GM19372 (cell line): ENCODE measurements around the gene MYL3.

Experiments used
- ATAC-seq: cut with Tn5 transposase; IDR thresholded peaks from one replicate; pipeline ENCODE4 v1.9.1; 2021; ENCODE audit warnings: mild to moderate bottlenecking, low read depth, moderate library complexity; ENCODE audit not compliant: unreplicated experiment

The MYL3 gene

DNA sequence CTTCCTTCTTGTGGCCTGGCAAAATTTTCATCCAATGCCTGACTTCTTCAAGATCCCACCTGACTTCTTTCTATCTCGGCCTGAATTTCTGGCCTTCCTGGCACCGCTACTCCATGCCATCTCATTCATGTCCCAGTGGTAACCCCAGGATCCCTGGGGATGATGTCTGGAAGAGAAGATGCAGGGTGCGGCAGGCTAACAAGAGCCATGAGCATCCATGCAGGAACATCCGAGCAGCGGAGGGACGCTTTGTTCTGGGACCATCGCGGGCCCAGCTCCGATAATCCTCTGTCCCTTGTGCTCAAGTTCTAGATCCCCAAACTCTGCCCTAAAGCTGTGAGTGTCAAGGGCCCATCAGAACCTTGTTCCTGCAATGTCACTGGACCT is 10.9 kb downstream of the MYL3 start:
- no peak for ATAC-seq

- ATAC-seq = no peak
These were observed 11.6 kb downstream of the MYL3 start for GRCh38 chr3:46851364-46852333.

GRCh38 chr3:46850468-46850779 is 12.8 kb downstream of the MYL3 start:
- ATAC-seq = no peak

DNA sequence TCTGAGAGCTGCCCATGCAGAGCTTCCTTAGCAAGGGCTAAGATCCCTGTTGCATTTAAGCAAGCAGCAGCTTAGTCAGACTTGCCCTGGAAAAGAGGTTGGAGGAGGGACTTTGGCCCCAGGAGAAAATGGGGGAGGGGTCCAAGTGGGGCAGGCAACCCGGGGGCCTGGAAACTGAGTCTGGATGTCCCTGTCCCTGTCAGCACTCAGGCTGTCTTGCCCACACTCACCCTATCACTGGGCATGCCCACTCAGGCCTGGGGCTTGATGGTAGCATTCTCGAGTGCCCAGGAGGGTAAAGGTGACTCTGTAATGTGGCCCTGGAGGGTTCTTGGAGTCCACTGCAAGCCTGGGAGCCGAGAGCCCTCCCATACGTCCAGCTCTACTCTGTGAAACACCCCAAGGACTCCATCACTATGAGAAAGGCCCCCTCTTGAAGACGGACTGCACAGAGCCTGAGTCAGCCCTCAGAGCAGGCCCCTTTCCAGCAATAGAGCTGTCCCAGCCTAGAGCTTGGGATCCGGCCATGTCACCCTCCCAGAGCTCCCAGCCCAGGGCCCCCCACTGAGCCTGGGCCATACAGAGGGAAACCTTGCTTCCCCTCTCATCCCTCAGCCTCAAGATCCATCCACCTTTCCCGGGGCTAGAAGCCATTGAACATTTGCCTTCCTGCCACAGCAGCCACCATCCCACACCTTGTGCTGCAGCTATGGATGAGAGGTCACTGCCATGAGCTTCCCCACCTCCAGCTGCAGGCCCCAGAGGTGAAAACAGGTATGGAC is 13.4 kb downstream of the MYL3 start:
- ATAC-seq = no peak

- ATAC-seq = no peak
These were observed 14.1 kb downstream of the MYL3 start for GRCh38 chr3:46849045-46849631.

DNA sequence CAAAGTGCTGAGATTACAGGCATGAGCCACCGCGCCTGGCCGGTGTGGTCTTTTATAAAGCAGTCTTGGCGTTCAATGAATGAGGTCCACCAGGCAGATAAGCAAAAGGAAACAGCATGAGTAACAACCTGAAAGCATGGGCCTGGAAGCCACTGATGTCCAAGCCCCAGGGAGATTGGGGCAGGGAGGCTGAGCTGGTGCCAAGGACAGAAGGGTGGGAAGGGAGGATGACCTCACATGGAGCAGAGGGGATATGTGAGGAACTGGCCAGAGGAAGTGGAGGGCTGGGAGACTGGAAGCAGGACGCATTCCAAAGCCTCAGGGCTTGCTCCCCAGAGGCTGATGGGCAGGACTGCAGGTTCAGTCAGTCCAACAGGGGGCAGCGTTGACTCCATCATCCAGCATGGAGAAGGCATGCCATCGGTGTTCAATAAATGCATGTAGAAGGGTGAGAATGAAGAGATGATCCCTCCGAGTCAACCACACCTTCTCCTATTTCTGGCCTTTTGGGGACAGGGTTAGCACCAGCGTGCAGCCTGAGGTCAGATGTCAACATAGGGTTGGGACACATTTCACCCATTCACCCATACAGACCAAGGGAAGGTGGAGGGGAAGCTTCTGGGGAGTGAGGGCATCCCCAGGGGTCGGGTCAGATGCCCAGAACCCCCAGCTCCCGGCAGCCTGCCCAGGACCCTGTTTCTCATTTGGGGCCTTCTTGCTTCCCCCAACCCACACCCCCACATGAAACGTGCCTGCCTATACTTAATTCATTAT is 14.8 kb downstream of the MYL3 start:
- ATAC-seq = no peak

GRCh38 chr3:46847744-46848143 is 15.5 kb downstream of the MYL3 start:
- no peak for ATAC-seq

DNA sequence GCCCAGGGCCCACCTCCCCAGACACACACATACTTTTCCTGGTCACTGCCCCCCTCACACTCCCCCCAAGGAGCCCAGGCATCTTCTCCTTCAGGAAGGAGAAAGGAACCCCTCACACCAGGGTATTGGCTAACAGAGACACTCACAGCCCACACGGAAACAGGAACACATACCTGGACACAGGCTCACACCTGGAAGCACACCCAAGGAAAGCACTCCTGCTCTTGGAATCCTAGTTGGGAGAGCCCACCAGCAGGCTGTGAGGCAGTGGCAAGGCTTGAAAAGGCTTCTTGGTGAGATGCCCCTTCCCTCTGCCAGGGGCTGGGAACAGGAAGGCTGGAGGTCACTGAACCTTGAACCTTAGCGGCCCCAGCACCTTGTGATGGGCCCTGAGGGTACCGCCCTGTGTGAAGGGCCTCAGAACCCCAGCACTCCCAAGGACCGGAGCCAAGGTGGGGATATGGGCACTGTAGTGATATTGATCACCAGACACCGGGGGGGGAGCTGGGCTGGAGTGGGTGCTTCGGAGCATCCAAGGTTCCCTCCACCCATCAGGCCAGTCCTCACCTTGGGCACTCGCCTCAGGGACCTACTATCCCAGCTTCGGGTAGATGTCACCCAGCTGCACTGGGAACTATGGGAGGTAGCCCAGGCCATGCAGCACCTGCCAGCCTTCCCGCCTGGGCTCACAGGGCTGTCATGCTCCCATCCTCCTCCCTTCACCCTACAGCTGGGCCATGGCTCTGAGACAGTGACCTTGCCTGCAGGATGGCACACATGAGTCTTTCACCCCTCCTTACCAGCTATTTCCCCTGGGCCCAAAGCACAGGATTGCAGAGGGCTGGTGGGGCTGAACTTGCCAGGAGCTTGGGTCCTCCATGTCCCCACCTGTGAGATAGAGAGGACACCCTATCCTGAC is 16.4 kb downstream of the MYL3 start:
- ATAC-seq = no peak

DNA sequence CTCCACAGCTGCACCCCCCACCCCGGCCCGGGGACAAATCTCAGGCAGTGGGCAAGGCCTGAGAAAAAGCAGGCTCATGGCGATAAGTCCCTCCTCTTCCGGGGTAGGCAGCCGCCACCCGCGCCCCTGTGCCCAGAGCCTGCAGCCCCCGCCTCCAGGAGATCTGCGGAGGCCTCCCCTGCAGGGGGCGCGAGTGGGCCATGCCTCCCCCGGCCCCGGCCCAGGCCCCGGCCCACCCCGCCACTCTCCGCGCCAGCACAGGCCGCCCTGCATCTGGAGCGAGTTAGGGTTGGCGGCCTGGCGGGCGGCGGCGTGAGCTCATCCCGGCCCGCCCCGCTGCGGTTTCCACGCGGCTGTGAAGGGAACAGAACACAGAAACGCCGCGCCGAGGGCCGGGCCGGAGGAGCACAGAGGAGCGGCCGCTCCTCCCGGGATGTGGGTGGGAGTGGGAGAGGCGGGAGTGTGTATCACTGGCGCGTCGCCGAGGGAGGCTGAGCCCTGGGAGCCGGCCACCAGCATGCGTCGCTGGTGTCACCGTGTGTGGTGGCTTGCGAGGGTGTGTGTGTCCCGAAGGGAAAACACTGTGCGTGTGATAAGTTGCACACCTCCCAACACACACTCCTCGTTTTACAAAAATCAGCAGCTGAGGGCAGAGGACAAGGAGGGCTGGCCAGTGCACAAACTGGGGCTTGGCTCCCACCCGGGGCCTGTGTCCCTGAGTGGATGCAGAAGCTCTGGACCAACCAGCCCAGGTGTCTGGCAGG is 17.2 kb downstream of the MYL3 start:
- peak; percentile 69 for ATAC-seq

DNA sequence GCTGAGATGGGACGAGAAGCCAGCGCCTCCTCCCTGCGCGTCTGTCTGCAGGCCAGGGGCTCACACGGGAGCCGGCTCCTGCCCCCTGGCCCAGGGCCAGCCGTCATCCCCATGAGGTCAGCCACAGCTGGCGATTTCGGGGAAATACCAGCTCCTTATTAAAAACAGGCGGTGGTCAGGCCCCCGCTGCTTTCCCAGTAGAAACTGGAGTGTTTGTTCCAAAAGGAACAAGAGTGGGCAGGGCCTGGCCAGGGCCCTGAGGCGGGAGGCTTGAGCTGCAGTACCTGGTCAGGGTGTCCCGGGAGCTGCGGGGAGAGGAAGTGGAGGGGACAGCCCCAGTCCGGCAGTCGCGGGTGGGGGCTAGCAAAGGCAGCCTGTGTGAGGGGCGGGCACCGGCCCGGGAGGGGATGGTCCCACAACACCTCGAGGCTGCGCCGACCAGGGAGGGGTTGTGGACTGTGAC is 17.8 kb downstream of the MYL3 start:
- peak; percentile 38 for ATAC-seq

DNA sequence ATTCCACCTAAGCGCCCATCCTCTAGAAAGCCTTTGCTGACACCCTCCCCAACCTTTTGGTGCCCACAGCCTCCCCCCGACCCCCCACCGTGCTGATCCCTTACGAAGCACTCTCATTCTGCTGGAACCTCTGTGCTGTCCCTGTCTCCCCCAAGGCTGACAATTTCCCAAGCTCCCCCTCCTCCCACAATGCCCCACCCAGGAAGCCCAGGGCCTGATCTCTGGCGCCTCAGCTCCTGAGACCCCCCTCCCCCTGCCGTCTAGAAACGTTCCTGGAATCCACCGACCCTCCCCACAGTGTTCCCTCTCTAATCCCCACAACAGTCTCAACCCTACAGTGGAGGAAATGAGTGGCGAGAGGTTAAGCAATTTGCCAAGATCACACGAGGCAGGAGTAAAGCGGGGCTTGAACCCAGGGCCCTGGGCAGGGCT is 18.3 kb downstream of the MYL3 start:
- no peak for ATAC-seq

- ATAC-seq = no peak
These were observed 18.8 kb downstream of the MYL3 start for GRCh38 chr3:46844397-46844796.

- no peak for ATAC-seq
These were observed 19.7 kb downstream of the MYL3 start for GRCh38 chr3:46843508-46843907.

GRCh38 chr3:46840491-46840890 is 22.8 kb downstream of the MYL3 start:
- ATAC-seq = no peak

GRCh38 chr3:46838301-46838700 is 24.9 kb downstream of the MYL3 start:
- no peak for ATAC-seq

DNA sequence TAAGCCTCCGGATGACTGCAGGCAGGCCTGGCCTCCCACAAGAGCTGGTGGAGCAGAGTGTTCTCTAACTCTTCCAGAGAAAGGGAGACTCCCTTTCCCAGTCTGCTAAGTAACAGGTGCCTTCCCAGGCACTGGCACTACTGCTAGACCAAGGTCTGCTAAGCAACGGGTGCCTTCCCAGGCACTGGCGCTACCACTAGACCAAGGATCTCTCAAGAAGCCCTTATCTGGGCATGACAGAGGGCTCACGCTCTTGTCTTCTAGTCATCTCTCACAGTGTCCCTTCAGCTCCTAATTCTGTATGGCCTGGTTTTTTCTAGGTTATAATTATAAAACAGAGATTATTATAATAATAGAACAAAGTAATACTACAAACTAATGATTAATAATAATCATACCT is 27.8 kb downstream of the MYL3 start:
- ATAC-seq = no peak

- no peak for ATAC-seq
These were observed 28.2 kb downstream of the MYL3 start for GRCh38 chr3:46835054-46835453.

DNA sequence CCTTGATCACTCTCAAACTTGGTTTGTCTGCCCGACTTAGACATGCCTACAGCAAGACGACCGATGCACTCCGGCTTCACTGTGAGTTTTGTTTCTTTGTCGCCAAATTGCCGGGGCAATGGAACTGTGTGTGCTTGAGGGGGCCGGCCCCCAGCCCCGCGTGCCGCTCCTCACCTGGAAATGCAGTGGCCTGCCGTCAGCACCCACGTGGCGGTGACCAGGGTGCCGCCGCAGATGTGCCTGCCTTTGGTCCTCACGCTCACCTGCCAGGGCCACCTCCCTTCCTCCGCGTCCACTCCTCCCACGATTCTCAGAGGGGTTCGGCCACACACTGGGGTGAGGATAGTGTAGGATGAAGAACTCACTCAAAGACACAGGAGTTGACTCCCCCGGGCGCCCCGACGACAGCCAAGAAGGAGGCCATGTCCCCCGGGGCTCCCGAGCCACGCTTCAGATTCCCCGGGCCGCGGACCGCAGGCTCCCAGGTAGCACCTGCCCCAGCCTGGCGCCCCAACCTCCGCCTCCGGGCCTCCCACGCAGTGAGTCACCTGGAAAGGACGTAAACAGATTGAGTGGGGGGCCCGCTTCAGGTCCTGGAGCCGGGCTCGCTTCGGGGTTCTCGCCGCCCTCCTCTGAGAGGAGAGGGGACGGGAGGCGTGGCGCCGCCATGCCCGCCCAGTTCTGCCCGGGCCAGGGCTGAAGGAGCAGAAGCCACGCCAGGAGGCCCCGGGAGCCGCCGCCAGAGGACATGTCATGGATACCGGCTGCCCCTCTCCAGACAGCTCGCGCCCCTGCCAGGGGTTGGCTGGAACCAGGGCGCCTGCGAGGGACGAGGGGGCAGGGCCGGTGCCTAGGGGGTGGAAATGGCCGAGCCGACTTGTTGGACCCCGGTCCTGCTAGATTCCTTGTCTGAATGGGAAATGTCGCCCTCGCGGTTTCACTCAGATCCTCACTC is 29.6 kb downstream of the MYL3 start:
- ATAC-seq = no peak
